Astrocyte of the spinal cord (primary cell): ENCODE measurements around the gene LONP1.

Experiments
- DNase-seq: peaks from one replicate; pipeline ENCODE4 v3.0.0; 2011; ENCODE audit warnings: low read depth, low spot score
- H3K4me3 ChIP-seq: 2 replicates; pipeline ENCODE4 v1.5.1; 2011; ENCODE audit warnings: low read depth, mild to moderate bottlenecking, low read length, moderate library complexity
- in situ Hi-C: cut with HindIII; loops from 2 replicates; pipeline ENCODE4 v1.10.0; 2017; ENCODE audit warnings: low sequenced_read_pairs
- TF ChIP-seq, protein P1 (sequence below): IDR thresholded peaks from 2 replicates; pipeline ENCODE4 v1.5.1; 2012; ENCODE audit warnings: low read depth, mild to moderate bottlenecking, low read length, inconsistent platforms

The LONP1 gene

DNA sequence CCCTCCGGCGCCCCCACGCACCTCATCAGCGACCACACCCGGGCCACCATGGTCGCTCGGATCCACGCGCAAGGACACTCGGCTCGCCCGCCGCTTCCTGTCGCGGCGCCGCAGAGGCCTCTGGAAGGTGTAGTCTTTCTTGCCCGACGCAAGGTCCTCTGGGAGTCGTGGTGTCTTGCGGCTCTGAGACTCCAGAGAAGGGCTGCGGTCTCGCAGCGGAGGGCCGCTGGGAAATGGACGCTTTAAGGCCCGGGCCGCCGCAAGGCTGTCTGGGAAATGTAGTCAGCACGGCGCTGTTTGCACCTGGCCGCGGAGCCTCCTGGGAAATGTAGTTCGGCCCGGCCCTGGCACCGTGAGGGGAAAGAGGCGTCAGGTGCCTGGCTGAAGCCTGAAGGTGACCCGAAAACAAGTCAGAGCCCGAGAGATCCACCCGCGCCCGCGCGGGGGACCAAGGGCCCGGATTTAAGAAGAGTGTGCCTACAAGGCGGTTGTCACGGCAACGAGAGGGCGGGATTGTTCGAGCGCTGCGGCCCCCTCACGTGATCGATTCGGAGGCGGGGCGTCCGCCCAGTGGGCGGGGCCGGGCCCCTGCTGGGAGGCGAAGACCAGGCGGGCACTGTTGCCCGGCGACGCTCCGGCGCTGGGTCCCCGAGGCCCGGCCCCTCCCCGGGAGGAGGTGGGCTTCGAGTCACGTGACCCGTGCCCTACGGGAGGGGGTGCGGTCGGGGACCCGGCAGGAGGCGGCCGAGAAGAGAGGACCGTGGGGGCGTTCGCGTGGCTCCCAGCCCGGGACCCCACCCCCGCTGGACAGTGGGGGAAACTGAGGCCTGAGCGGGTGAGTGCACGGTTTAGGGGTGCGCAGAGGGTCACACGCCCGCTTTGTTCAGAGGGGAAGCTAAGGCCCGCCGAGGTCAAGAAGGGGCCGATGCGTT is 39.2 kb downstream of the LONP1 start, which contains the start of the genes HSD11B1L and MICOS13:
TSS of gene HSD11B1L (plus strand) at position 591 of the 932 bp plus-strand sequence. CDS start 3,806 bp downstream, outside the sequence.
TSS of gene MICOS13 (minus strand) at position 80 of the 932 bp plus-strand sequence. CDS start at position 50, 30 bp downstream.
- DNase-seq, result peak; percentile 100
- H3K4me3 ChIP-seq, result peak within 1 kb of the TSS; percentile 77
- TF ChIP-seq, protein P1, sequence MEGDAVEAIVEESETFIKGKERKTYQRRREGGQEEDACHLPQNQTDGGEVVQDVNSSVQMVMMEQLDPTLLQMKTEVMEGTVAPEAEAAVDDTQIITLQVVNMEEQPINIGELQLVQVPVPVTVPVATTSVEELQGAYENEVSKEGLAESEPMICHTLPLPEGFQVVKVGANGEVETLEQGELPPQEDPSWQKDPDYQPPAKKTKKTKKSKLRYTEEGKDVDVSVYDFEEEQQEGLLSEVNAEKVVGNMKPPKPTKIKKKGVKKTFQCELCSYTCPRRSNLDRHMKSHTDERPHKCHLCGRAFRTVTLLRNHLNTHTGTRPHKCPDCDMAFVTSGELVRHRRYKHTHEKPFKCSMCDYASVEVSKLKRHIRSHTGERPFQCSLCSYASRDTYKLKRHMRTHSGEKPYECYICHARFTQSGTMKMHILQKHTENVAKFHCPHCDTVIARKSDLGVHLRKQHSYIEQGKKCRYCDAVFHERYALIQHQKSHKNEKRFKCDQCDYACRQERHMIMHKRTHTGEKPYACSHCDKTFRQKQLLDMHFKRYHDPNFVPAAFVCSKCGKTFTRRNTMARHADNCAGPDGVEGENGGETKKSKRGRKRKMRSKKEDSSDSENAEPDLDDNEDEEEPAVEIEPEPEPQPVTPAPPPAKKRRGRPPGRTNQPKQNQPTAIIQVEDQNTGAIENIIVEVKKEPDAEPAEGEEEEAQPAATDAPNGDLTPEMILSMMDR, result no peak
- in situ Hi-C loops, result no loop called here

DNA sequence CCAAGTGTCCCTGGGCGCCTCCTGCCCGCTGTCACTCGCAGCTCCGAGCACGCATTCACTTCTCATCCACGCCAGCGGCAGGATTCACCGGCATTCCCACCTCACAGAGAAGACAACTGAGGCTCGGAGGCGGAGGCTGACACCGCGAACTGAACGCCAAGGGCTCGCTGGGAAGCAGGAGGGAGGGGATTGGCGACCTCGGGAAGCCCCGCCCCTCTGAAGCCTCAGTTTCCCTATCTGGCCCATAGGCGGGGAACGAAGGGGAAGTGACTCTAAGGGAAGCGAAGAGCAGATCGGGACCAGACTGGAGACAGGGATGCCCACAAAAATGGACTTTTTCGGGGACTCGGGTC is 39.9 kb downstream of the LONP1 start:
- TF ChIP-seq, protein P1, result no peak
- DNase-seq, result no peak
- in situ Hi-C loops, result no loop called here
- peak overlapping the region; percentile 77 for H3K4me3 ChIP-seq

GRCh38 chr19:5679289-5680083 is 40.5 kb downstream of the LONP1 start:
- in situ Hi-C loops, result no loop called here
- TF ChIP-seq, protein P1, result no peak
- DNase-seq, result no peak
- peak overlapping the region; percentile 77 for H3K4me3 ChIP-seq

DNA sequence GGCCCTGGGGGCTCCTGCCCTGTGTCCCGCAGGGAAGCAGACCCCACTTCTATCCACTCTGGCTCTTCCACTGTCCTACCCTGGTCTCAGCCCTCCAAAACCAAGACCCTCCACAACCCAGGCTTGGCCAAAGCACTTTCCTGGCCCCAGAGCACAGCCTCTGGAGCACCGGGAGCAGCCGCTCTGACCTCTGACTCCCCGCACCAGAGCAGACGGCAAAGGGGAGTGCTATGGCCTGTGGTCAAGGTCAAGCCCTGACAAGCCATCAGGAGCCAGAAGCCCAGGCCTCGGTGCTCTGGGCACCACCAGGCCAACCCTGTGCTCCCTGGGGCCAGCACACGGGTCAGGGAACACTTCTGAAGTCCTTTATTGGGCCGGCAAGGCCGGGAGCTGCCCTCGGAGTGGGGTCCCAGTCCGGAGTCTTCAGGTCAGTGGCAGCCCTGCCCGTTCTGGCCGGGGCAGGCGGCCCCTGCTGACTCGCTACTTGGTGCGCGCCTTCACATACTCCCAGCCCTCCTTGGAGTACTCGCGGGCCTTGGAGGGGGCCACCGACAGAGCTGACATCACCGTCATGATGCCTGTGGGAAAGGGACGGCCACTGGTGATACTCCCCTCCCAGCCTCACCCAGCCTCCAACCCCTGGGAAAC is 41.8 kb downstream of the LONP1 start:
- no peak for DNase-seq
- no peak overlapping the region for H3K4me3 ChIP-seq
- TF ChIP-seq, protein P1, result no peak
- in situ Hi-C loops, result no loop called here

GRCh38 chr19:5677580-5677979 is 42.4 kb downstream of the LONP1 start:
- TF ChIP-seq, protein P1, result no peak
- no peak for DNase-seq
- H3K4me3 ChIP-seq, result no peak overlapping the region
- in situ Hi-C loops, result no loop called here

GRCh38 chr19:5677136-5677535 is 42.8 kb downstream of the LONP1 start:
- TF ChIP-seq, protein P1, result no peak
- no peak overlapping the region for H3K4me3 ChIP-seq

More at GRCh38 chr19:5677136-5677535, 42.8 kb downstream of the LONP1 start:
- DNase-seq, result no peak
- in situ Hi-C loops, result no loop called here
